IMR-90 (cell line): ENCODE data around the gene PIP5K1B. TPM values are rescaled to one million over a fixed set of nuclear protein-coding genes. Genes with fewer than 3 reads are reported as not detected.

Experiments used
- ATAC-seq: fragments of 200-7000 bp; cut with Tn5 transposase; 2 replicates; pipeline ENCODE4 v1.9.1; 2020; ENCODE audit warnings: low read depth, mild to moderate bottlenecking, moderate library complexity
- BruUV-seq: library from RNA; stranded (reverse); fragments of 400-500 nt; replicated peaks from 2 replicates; lab custom pipeline; 2021; lab: Mats Ljungman, UMichigan
- CTCF ChIA-PET: fragments of 300-600 bp; formaldehyde crosslinking; extraction: SDS; loops from one replicate; lab custom pipeline; 2021; ENCODE audit warnings: antibody characterized with exemption; lab: Yijun Ruan, JAX
- POLR2A ChIA-PET: fragments of 300-600 bp; sonication (Branson Sonifier 250); formaldehyde crosslinking; loops from one replicate; lab custom pipeline; 2022; ENCODE audit warnings: antibody characterized with exemption; ENCODE audit not compliant: unreplicated experiment; lab: Charles Lee
- DNase-seq: peaks from one replicate; pipeline ENCODE4 v3.0.0; 2013
- H2AFZ ChIP-seq: replicated peaks from 2 replicates; pipeline ENCODE3; 2013; ENCODE audit warnings: low read length, mild to moderate bottlenecking; ENCODE audit not compliant: poor library complexity
- H2AK5ac ChIP-seq: 2 replicates; pipeline ENCODE4 v1.6.1; 2013; ENCODE audit warnings: low read depth, low read length, inconsistent platforms
- H2AK9ac ChIP-seq: replicated peaks from 2 replicates; pipeline ENCODE3; 2013; ENCODE audit warnings: mild to moderate bottlenecking, low read depth, low read length, moderate library complexity; ENCODE audit not compliant: poor library complexity
- H2BK120ac ChIP-seq: 2 replicates; pipeline ENCODE4 v1.6.1; 2013; ENCODE audit warnings: low read depth, low read length, inconsistent platforms
- H2BK15ac ChIP-seq: 3 replicates; pipeline ENCODE4 v1.6.1; 2013; ENCODE audit warnings: low read depth, low read length, inconsistent platforms
- H2BK20ac ChIP-seq: 2 replicates; pipeline ENCODE4 v1.6.1; 2013; ENCODE audit warnings: low read depth, mild to moderate bottlenecking, inconsistent platforms, low read length, moderate library complexity
- H2BK5ac ChIP-seq: 2 replicates; pipeline ENCODE4 v1.6.1; 2013; ENCODE audit warnings: mild to moderate bottlenecking, low read depth, low read length, inconsistent platforms; ENCODE audit not compliant: poor library complexity, severe bottlenecking
- H3K14ac ChIP-seq: replicated peaks from 2 replicates; pipeline ENCODE4 v1.6.1; 2013; ENCODE audit warnings: low read depth, low read length, inconsistent platforms
- H3K18ac ChIP-seq: 2 replicates; pipeline ENCODE4 v1.6.1; 2013; ENCODE audit warnings: low read depth, low read length, control low read depth
- H3K23ac ChIP-seq: 2 replicates; pipeline ENCODE4 v1.6.1; 2013; ENCODE audit warnings: low read depth, low read length, inconsistent platforms
- H3K27ac ChIP-seq: 2 replicates; pipeline ENCODE4 v1.5.1; 2013; ENCODE audit warnings: mild to moderate bottlenecking, control low read depth, low read length; ENCODE audit not compliant: insufficient read depth
- H3K27me3 ChIP-seq: 2 replicates; pipeline ENCODE4 v1.6.1; 2013; ENCODE audit warnings: low read length; ENCODE audit not compliant: control insufficient read depth, insufficient read depth
- H3K36me3 ChIP-seq: 2 replicates; pipeline ENCODE4 v1.6.1; 2013; ENCODE audit warnings: low read length, mixed read lengths; ENCODE audit not compliant: control insufficient read depth, insufficient read depth
- H3K4ac ChIP-seq: 2 replicates; pipeline ENCODE4 v1.6.1; 2013; ENCODE audit warnings: low read depth, low read length, inconsistent platforms
- H3K4me1 ChIP-seq: 2 replicates; pipeline ENCODE4 v1.6.1; 2013; ENCODE audit warnings: low read length, mixed read lengths; ENCODE audit not compliant: control insufficient read depth, insufficient read depth
- H3K4me2 ChIP-seq: 2 replicates; pipeline ENCODE4 v1.6.1; 2013; ENCODE audit warnings: low read depth, mild to moderate bottlenecking, control low read depth, low read length, moderate library complexity
- H3K4me3 ChIP-seq: 2 replicates; pipeline ENCODE4 v1.5.1; 2013; ENCODE audit warnings: low read depth, mild to moderate bottlenecking, control low read depth, low read length, moderate library complexity; ENCODE audit not compliant: insufficient read depth
- H3K56ac ChIP-seq: 2 replicates; pipeline ENCODE4 v1.6.1; 2013; ENCODE audit warnings: low read length, inconsistent platforms; ENCODE audit not compliant: insufficient read depth; ENCODE audit errors: extremely low read depth
- H3K79me1 ChIP-seq, 2 experiments: 2 replicates each; pipeline ENCODE4 v1.6.1; 2013; ENCODE audit warnings: low read length in 2 of 2, inconsistent platforms in 1 of 2, low read depth in 1 of 2
- H3K9ac ChIP-seq: 2 replicates; pipeline ENCODE4 v1.6.1; 2013; ENCODE audit warnings: low read depth, low read length, control low read depth
- H3K9me1 ChIP-seq: 2 replicates; pipeline ENCODE4 v1.6.1; 2013; ENCODE audit warnings: low read length, inconsistent platforms; ENCODE audit not compliant: insufficient read depth
- H3K9me3 ChIP-seq: 2 replicates; pipeline ENCODE4 v1.6.1; 2013; ENCODE audit warnings: low read length; ENCODE audit not compliant: control insufficient read depth, insufficient read depth
- H4K20me1 ChIP-seq: 2 replicates; pipeline ENCODE4 v1.6.1; 2013; ENCODE audit warnings: low read length, inconsistent platforms; ENCODE audit not compliant: insufficient read depth
- H4K5ac ChIP-seq: 2 replicates; pipeline ENCODE4 v1.6.1; 2013; ENCODE audit warnings: mild to moderate bottlenecking, low read depth, low read length, control low read depth
- H4K8ac ChIP-seq, 2 experiments: 2 replicates each; pipeline ENCODE4 v1.6.1; 2013; ENCODE audit warnings: low read depth in 2 of 2, low read length in 2 of 2, control low read depth in 1 of 2, inconsistent platforms in 1 of 2
- H4K91ac ChIP-seq: 2 replicates; pipeline ENCODE4 v1.6.1; 2013; ENCODE audit warnings: low read depth, low read length, inconsistent platforms; ENCODE audit not compliant: insufficient read depth
- BHLHE40 ChIP-seq: fragments of 150-350 bp; IDR thresholded peaks from 2 replicates; pipeline ENCODE4 v1.6.1; 2016; ENCODE audit warnings: mild to moderate bottlenecking, low read depth, low read length
- CEBPB ChIP-seq: IDR thresholded peaks from 2 replicates; pipeline ENCODE4 v1.6.1; 2012; ENCODE audit warnings: low read depth, low read length, improper control_type of control experiment
- CHD1 ChIP-seq: IDR thresholded peaks from 2 replicates; pipeline ENCODE4 v1.6.1; 2012; ENCODE audit warnings: low read depth, low read length, improper control_type of control experiment
- FOS ChIP-seq: fragments of 150-350 bp; IDR thresholded peaks from 2 replicates; pipeline ENCODE4 v1.6.1; 2016; ENCODE audit warnings: low read depth, low read length
- MAFK ChIP-seq: IDR thresholded peaks from 2 replicates; pipeline ENCODE4 v1.6.1; 2012; ENCODE audit warnings: low read depth, low read length, improper control_type of control experiment
- MAZ ChIP-seq: IDR thresholded peaks from 2 replicates; pipeline ENCODE4 v1.6.1; 2012; ENCODE audit warnings: low read depth, mild to moderate bottlenecking, low read length, improper control_type of control experiment, moderate library complexity, borderline replicate concordance
- NFE2L2 ChIP-seq: fragments of 150-350 bp; IDR thresholded peaks from 2 replicates; pipeline ENCODE4 v1.6.1; 2016; ENCODE audit warnings: low read depth, mild to moderate bottlenecking, low read length
- POLR2A ChIP-seq: IDR thresholded peaks from 2 replicates; pipeline ENCODE4 v1.6.1; 2012; ENCODE audit warnings: mild to moderate bottlenecking, low read depth, low read length
- RAD21 ChIP-seq: IDR thresholded peaks from 2 replicates; pipeline ENCODE4 v1.6.1; 2012; ENCODE audit warnings: low read length, improper control_type of control experiment
- RFX5 ChIP-seq: IDR thresholded peaks from 2 replicates; pipeline ENCODE4 v1.8.0; 2012; ENCODE audit warnings: low read depth, mild to moderate bottlenecking, low read length, moderate library complexity
- SMC3 ChIP-seq: fragments of 150-350 bp; IDR thresholded peaks from 2 replicates; pipeline ENCODE4 v1.6.1; 2016; ENCODE audit warnings: low read depth, mild to moderate bottlenecking, antibody characterized with exemption, low read length, moderate library complexity
- WGBS, 2 experiments: methylation state at CpG; one replicate each; pipeline versions ENCODE4 v1.1.5 to v1.1.7; 2013; ENCODE audit warnings: missing lambda C conversion rate in 2 of 2; ENCODE audit not compliant: insufficient read length in 1 of 2; ENCODE audit errors: extremely low coverage in 2 of 2; 5-methylcytosine and 5-hydroxymethylcytosine counted together
- dilution Hi-C: fragments of 300-500 bp; cut with HindIII; formaldehyde crosslinking; loops from one replicate; pipeline ENCODE4 v1.14.3; 2018; ENCODE audit warnings: low sequenced_read_pairs; ENCODE audit not compliant: unreplicated experiment
- in situ Hi-C: fragments of 300-500 bp; cut with MboI; formaldehyde crosslinking; loops from 3 replicates; pipeline ENCODE4 v1.14.3; 2019; ENCODE audit warnings: low sequenced_read_pairs, inconsistent platforms, mixed read lengths
- intact Hi-C: fragments of 100-400 bp; cut with micrococcal nuclease; formaldehyde crosslinking; loops from 2 replicates; pipeline ENCODE4 v1.10.0; 2022
- polyA plus RNA-seq, 3 experiments: library from polyadenylated mRNA; depleted of rRNA; stranded (reverse); fragments of >200 nt; gene quantifications; 2 replicates each; pipeline ENCODE4 v1.2.3, GENCODE V29; 2012; ENCODE audit warnings: low replicate concordance in 1 of 3
- total RNA-seq: library from RNA; depleted of rRNA; stranded (reverse); fragments of >200 nt; gene quantifications from 2 replicates; pipeline ENCODE4 v1.2.3, GENCODE V29; 2012
- TF ChIP-seq, protein P1 (sequence below): fragments of 150-350 bp; IDR thresholded peaks from 2 replicates; pipeline ENCODE4 v1.6.1; 2017; ENCODE audit warnings: mild to moderate bottlenecking, antibody characterized with exemption, low read length, low read depth
- TF ChIP-seq, protein P2 (sequence below): conservative IDR thresholded peaks from 2 replicates; pipeline ENCODE4 v1.5.1; 2012; ENCODE audit warnings: mild to moderate bottlenecking, low read depth, low read length, improper control_type of control experiment
- TF ChIP-seq, protein P3 (sequence below): fragments of 150-350 bp; IDR thresholded peaks from 2 replicates; pipeline ENCODE4 v1.6.1; 2016; ENCODE audit warnings: low read depth, mild to moderate bottlenecking, low read length, moderate library complexity, borderline replicate concordance

PIP5K1B gene
- total and polyA plus RNA-seq, 2 of the 4 experiments (the other 2 are of a cell fraction) = not detected

DNA sequence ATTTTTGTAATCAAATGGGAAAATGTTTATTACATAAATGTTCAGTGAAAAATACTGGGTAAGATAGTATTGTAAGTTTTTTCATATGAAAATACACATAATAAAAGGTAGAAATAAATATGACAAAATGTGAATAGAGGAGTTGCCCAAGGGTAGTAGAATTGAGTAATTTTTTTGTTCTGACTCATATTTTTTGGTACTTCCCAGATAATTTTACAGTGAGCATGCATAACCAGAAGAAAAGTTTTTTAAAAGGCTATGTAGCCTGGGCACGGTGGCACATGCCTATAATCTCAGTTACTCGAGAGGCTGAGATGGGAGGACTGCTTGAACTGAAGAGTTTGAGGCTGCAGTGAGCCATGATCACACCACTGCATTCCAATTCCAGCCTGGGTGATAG is 116.9 kb downstream of the PIP5K1B start:
- no peaks in the 10 kb centered on the region for H3K27me3 ChIP-seq
- no peak overlapping the region for H3K14ac ChIP-seq
- H2AFZ ChIP-seq = no peak overlapping the region
- CTCF ChIA-PET = interaction anchor here (1.0 kb wide), 1 partner anchor 8 kb away, joined by 3 read pairs; no protein-coding TSS in a partner anchor
- no peak overlapping the region for H3K4me2 ChIP-seq
- no peaks in the 10 kb centered on the region for H3K79me1 ChIP-seq
- H3K4ac ChIP-seq = no peak overlapping the region
- no peaks in the 10 kb centered on the region for H3K4me1 ChIP-seq
- no peaks in the 10 kb centered on the region for H3K9me3 ChIP-seq
- H3K4me3 ChIP-seq = no peak overlapping the region
- H4K91ac ChIP-seq = no peak overlapping the region
- H4K5ac ChIP-seq = no peak overlapping the region
- DNase-seq (no peak), ATAC-seq (no peak)
- no peak overlapping the region for H2BK20ac ChIP-seq
- no peak overlapping the region for H3K9ac ChIP-seq
- H3K27ac ChIP-seq = no peak overlapping the region
- no peak overlapping the region for H3K56ac ChIP-seq
- intact Hi-C loops (no loop called here), in situ Hi-C loops (no loop called here), dilution Hi-C loops (no loop called here)
- H4K20me1 ChIP-seq = no peaks in the 10 kb centered on the region
- H2BK5ac ChIP-seq = no peak overlapping the region
- H3K18ac ChIP-seq = no peak overlapping the region
- POLR2A ChIA-PET = no interaction called here
- no peak overlapping the region for H2AK5ac ChIP-seq
- no peaks in the 10 kb centered on the region for H3K36me3 ChIP-seq
- no peak overlapping the region for H4K8ac ChIP-seq
- no peak overlapping the region for H2BK120ac ChIP-seq
- WGBS, 2 experiments = no CpG with 5 or more reads among the region's 2 CpGs
- H3K23ac ChIP-seq = no peak overlapping the region
- no TSS peak for BruUV-seq
- TF ChIP-seq, protein P1, sequence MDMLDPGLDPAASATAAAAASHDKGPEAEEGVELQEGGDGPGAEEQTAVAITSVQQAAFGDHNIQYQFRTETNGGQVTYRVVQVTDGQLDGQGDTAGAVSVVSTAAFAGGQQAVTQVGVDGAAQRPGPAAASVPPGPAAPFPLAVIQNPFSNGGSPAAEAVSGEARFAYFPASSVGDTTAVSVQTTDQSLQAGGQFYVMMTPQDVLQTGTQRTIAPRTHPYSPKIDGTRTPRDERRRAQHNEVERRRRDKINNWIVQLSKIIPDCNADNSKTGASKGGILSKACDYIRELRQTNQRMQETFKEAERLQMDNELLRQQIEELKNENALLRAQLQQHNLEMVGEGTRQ = no peak
- TF ChIP-seq NFE2L2 = no peak
- TF ChIP-seq, protein P2, sequence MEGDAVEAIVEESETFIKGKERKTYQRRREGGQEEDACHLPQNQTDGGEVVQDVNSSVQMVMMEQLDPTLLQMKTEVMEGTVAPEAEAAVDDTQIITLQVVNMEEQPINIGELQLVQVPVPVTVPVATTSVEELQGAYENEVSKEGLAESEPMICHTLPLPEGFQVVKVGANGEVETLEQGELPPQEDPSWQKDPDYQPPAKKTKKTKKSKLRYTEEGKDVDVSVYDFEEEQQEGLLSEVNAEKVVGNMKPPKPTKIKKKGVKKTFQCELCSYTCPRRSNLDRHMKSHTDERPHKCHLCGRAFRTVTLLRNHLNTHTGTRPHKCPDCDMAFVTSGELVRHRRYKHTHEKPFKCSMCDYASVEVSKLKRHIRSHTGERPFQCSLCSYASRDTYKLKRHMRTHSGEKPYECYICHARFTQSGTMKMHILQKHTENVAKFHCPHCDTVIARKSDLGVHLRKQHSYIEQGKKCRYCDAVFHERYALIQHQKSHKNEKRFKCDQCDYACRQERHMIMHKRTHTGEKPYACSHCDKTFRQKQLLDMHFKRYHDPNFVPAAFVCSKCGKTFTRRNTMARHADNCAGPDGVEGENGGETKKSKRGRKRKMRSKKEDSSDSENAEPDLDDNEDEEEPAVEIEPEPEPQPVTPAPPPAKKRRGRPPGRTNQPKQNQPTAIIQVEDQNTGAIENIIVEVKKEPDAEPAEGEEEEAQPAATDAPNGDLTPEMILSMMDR = no peak
- TF ChIP-seq MAZ = no peak
- TF ChIP-seq RFX5 = no peak
- no peak for TF ChIP-seq SMC3
- no peak for TF ChIP-seq CHD1
- no peak for TF ChIP-seq BHLHE40
- TF ChIP-seq CEBPB = no peak
- TF ChIP-seq POLR2A = no peak
- TF ChIP-seq RAD21 = no peak
- no peak for TF ChIP-seq MAFK
- no peak for TF ChIP-seq FOS
- TF ChIP-seq, protein P3, sequence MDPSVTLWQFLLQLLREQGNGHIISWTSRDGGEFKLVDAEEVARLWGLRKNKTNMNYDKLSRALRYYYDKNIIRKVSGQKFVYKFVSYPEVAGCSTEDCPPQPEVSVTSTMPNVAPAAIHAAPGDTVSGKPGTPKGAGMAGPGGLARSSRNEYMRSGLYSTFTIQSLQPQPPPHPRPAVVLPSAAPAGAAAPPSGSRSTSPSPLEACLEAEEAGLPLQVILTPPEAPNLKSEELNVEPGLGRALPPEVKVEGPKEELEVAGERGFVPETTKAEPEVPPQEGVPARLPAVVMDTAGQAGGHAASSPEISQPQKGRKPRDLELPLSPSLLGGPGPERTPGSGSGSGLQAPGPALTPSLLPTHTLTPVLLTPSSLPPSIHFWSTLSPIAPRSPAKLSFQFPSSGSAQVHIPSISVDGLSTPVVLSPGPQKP = no peak
- H3K9me1 ChIP-seq = no peaks in the 10 kb centered on the region
- no peak overlapping the region for H2BK15ac ChIP-seq
- H2AK9ac ChIP-seq = no peak overlapping the region
